Calu3 (cell line): ENCODE results near the gene NDUFB11. TPM values are rescaled to one million over a fixed set of nuclear protein-coding genes. Genes with fewer than 3 reads are reported as not detected.

ENCODE experiments used
- BruUV-seq: library from RNA; stranded (reverse); fragments of 400-500 nt; replicated peaks from 2 replicates; lab custom pipeline; 2021; lab: Mats Ljungman, UMichigan
- CTCF ChIA-PET: fragments of 300-600 bp; sonication (Branson Sonifier 250); formaldehyde crosslinking; loops from one replicate; lab custom pipeline; 2022; ENCODE audit warnings: antibody characterized with exemption; lab: Charles Lee
- DNase-seq: peaks from one replicate; pipeline ENCODE4 v3.0.0; 2022
- H3K27ac Mint-ChIP-seq: one replicate; pipeline ENCODE4 v1.8.0; 2022; ENCODE audit warnings: mixed read lengths; ENCODE audit not compliant: unreplicated experiment
- H3K27me3 Mint-ChIP-seq: one replicate; pipeline ENCODE4 v1.8.0; 2022; ENCODE audit warnings: mixed read lengths; ENCODE audit not compliant: unreplicated experiment
- H3K36me3 Mint-ChIP-seq: one replicate; pipeline ENCODE4 v1.8.0; 2022; ENCODE audit warnings: mild to moderate bottlenecking, moderate library complexity, mixed read lengths; ENCODE audit not compliant: insufficient read depth, unreplicated experiment
- H3K4me1 Mint-ChIP-seq: one replicate; pipeline ENCODE4 v1.8.0; 2022; ENCODE audit warnings: mild to moderate bottlenecking, low read depth, mixed read lengths; ENCODE audit not compliant: unreplicated experiment
- H3K4me3 Mint-ChIP-seq: one replicate; pipeline ENCODE4 v1.8.0; 2022; ENCODE audit warnings: mild to moderate bottlenecking, low read depth, moderate library complexity, mixed read lengths; ENCODE audit not compliant: unreplicated experiment
- H3K9me3 Mint-ChIP-seq: one replicate; pipeline ENCODE4 v1.8.0; 2022; ENCODE audit warnings: low read depth, mixed read lengths; ENCODE audit not compliant: unreplicated experiment
- intact Hi-C: fragments of 100-400 bp; cut with micrococcal nuclease; formaldehyde crosslinking; loops from one replicate; pipeline ENCODE4 v1.10.0; 2022; ENCODE audit not compliant: unreplicated experiment
- total RNA-seq: library from RNA; stranded (reverse); gene quantifications from 2 replicates; pipeline ENCODE4 v1.2.3, GENCODE V29; 2022
- TF ChIP-seq, protein P1 (sequence below): fragments of 200-600 bp; IDR thresholded peaks from one replicate; pipeline ENCODE4 v1.8.0; 2022; ENCODE audit warnings: antibody characterized with exemption; ENCODE audit not compliant: unreplicated experiment

The NDUFB11 gene
- total RNA-seq, 1 experiment from 2014 or later = 102 TPM

DNA sequence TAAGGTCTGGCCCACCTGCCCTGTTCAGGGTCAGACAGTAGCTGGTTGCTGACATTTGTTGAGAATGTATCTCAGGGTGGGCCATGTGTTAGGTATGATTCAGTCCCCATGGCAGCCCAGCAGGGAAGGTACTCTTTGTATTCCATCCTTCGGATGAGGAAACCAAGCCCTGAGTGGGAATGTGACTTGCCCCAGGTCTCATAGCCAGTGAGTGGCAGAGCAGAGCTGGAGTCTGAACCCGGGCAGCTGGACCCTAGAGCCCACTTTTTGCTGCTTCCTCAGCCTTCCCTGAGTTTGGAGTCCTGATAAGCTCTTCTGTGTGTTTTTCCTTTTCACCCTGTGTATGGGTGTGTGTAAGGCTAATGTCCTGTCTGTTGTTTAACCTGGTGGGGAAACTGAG lies 27.5 kb upstream of the NDUFB11 start:
- Mint-ChIP-seq H3K4me1 (no peaks in the 10 kb centered on the region), H3K4me3 (no peak overlapping the region), H3K9me3 (no peaks in the 10 kb centered on the region), H3K27ac (no peak overlapping the region), H3K36me3 (peaks cover 25% of the 10 kb centered on the region), H3K27me3 (no peaks in the 10 kb centered on the region)
- no peak for DNase-seq
- TF ChIP-seq, protein P1, sequence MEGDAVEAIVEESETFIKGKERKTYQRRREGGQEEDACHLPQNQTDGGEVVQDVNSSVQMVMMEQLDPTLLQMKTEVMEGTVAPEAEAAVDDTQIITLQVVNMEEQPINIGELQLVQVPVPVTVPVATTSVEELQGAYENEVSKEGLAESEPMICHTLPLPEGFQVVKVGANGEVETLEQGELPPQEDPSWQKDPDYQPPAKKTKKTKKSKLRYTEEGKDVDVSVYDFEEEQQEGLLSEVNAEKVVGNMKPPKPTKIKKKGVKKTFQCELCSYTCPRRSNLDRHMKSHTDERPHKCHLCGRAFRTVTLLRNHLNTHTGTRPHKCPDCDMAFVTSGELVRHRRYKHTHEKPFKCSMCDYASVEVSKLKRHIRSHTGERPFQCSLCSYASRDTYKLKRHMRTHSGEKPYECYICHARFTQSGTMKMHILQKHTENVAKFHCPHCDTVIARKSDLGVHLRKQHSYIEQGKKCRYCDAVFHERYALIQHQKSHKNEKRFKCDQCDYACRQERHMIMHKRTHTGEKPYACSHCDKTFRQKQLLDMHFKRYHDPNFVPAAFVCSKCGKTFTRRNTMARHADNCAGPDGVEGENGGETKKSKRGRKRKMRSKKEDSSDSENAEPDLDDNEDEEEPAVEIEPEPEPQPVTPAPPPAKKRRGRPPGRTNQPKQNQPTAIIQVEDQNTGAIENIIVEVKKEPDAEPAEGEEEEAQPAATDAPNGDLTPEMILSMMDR = no peak
- intact Hi-C loops = no loop called here
- CTCF ChIA-PET = no interaction called here
- no TSS peak for BruUV-seq

DNA sequence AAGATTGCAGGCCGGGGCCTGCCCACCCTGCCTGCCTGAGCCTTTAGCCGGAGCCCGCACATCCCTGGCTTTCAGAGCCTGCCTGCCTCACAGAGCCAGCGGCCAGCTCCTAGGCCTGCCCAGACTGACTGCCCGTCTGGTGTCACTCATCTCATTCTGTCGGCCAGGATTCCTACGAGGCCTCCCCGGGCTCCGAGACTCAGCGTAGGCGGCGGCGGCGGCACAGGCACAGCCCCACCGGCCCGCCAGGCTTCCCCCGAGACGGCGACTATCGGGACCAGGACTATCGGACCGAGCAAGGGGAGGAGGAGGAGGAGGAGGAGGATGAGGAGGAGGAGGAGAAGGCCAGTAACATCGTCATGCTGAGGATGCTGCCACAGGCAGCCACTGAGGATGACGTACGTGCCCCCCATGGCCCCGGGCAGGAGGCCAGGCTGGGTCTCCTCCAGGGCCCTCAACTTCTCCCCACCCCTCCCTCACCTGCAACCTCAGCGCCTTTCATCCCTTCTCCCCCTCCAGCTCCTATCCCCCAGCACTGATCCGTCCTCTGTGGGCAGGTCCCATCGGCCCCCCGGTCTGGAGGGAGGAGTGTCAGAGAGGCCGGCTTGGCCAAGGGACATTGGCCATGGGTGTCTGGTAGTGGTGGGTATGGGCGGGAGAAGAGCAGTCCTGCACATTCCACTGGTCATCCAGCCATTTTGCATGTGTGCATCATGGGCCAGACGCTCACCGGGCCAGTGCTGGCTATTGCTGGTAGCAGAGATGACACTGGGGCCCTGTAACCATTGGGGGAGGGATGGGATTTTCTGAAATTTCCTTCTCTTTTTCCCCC lies 26.6 kb upstream of the NDUFB11 start:
- no peak overlapping the region for H3K27ac Mint-ChIP-seq
- no peak overlapping the region for H3K4me3 Mint-ChIP-seq
- CTCF ChIA-PET = no interaction called here
- TF ChIP-seq, protein P1 = no peak
- no peaks in the 10 kb centered on the region for H3K27me3 Mint-ChIP-seq
- H3K4me1 Mint-ChIP-seq = no peaks in the 10 kb centered on the region
- no TSS peak for BruUV-seq
- H3K36me3 Mint-ChIP-seq = peaks cover 24% of the 10 kb centered on the region
- no peak for DNase-seq
- H3K9me3 Mint-ChIP-seq = no peaks in the 10 kb centered on the region
- intact Hi-C loops = no loop called here

GRCh38 chrX:47169726-47170515 lies 25.4 kb upstream of the NDUFB11 start:
- no peak overlapping the region for H3K27ac Mint-ChIP-seq
- no peaks in the 10 kb centered on the region for H3K27me3 Mint-ChIP-seq
- H3K36me3 Mint-ChIP-seq = peaks cover 17% of the 10 kb centered on the region
- BruUV-seq = no TSS peak
- DNase-seq = no peak
- no peaks in the 10 kb centered on the region for H3K4me1 Mint-ChIP-seq
- intact Hi-C loops = no loop called here
- CTCF ChIA-PET = no interaction called here
- no peak overlapping the region for H3K4me3 Mint-ChIP-seq
- TF ChIP-seq, protein P1 = no peak
- H3K9me3 Mint-ChIP-seq = no peaks in the 10 kb centered on the region

DNA sequence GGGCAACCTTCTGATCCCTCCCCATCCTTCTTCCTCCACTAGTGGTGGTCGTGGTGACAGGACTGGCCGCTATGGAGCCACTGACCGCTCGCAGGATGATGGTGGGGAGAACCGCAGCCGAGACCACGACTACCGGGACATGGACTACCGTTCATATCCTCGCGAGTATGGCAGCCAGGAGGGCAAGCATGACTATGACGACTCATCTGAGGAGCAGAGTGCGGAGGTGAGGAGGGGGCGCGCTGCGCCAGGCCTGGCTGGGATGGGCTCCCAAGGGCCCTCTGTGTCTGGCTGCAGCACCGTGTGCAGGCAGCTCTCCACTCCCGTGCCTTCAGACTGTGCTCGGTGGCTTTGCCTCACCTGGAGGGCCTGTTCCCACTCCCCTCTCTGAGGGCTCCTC lies 24.8 kb upstream of the NDUFB11 start:
- Mint-ChIP-seq H3K36me3 (peaks cover 22% of the 10 kb centered on the region), H3K4me1 (no peaks in the 10 kb centered on the region), H3K27me3 (no peaks in the 10 kb centered on the region), H3K9me3 (no peaks in the 10 kb centered on the region), H3K27ac (no peak overlapping the region), H3K4me3 (no peak overlapping the region)
- TF ChIP-seq, protein P1 = no peak
- CTCF ChIA-PET = no interaction called here
- BruUV-seq = no TSS peak
- no peak for DNase-seq
- intact Hi-C loops = no loop called here
